Measurements from ENCODE around the gene RAD51B. TPM values are rescaled to one million over a fixed set of nuclear protein-coding genes. Genes with fewer than 3 reads are reported as not detected.

Gene RAD51B
- total and polyA plus RNA-seq, 3 donors from 2014 or later = 5.5 to 22.5 (median 19.1) TPM

DNA sequence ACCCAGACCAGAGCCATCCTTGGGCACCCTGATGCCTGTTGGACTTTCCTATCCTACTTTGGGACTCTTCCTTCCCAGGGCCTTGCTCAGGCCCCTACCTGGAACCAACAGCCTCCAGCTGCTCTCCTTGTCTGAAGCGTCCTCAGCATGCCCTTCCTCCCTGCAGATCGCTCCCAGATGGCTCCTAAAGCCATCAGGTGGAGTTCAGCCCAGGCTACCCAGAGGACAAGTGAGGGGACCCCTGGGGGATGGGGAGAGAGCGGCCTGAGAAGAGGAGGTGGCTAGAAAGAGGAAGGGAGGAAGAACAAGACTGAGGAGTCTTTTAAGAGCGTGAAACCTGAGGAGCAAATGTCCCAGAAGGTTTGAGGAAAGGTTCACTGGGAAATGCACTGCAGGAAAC is 736.7 kb downstream of the RAD51B start:
- intact Hi-C loops (cut with DNase I; ENCODE audit: low total_unique reads) = no loop called here
- Histone ChIP-seq H3K36me3 (ENCODE audit: low read depth, missing control alignments) (no peaks in the 10 kb centered on the region), H3K4me3 (no peak overlapping the region), H3K9me3 (no peaks in the 10 kb centered on the region), H3K27me3 (no peaks in the 10 kb centered on the region), H3K4me1 (peaks cover 38% of the 10 kb centered on the region), H3K27ac (peak overlapping the region; percentile 6 to 90)
- TF ChIP-seq, protein P1, sequence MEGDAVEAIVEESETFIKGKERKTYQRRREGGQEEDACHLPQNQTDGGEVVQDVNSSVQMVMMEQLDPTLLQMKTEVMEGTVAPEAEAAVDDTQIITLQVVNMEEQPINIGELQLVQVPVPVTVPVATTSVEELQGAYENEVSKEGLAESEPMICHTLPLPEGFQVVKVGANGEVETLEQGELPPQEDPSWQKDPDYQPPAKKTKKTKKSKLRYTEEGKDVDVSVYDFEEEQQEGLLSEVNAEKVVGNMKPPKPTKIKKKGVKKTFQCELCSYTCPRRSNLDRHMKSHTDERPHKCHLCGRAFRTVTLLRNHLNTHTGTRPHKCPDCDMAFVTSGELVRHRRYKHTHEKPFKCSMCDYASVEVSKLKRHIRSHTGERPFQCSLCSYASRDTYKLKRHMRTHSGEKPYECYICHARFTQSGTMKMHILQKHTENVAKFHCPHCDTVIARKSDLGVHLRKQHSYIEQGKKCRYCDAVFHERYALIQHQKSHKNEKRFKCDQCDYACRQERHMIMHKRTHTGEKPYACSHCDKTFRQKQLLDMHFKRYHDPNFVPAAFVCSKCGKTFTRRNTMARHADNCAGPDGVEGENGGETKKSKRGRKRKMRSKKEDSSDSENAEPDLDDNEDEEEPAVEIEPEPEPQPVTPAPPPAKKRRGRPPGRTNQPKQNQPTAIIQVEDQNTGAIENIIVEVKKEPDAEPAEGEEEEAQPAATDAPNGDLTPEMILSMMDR (IDR thresholded peaks at IDR 0.05) = no peak
- TF ChIP-seq POLR2A (IDR thresholded peaks at IDR 0.05) = no peak
- 94 to 97% methylated on average over 4 of the region's 4 CpGs for WGBS, 2 donors
- no peak for DNase-seq

DNA sequence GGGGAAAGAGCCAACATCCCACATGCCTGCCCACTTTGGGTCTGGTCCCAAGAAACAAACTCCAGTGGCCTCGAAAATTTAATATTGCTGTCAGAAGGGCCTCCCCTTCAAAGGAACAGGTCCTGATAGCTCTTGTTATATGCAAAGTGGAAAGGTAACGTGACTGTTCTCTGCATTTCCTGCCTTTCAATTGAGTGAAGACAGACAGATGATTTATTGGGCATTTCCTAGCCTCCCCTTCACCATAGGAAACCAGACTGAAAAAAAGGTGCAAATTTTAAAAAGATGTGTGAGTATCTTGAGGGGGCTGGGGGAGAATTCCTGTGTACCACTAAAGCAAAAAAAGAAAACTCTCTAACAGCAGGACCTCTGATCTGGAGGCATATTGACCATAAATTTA is 738.1 kb downstream of the RAD51B start:
- no peak overlapping the region for H3K4me3 ChIP-seq
- WGBS, 2 donors = 71 to 73% methylated on average over 2 of the region's 2 CpGs
- H3K9me3 ChIP-seq = no peaks in the 10 kb centered on the region
- H3K27ac ChIP-seq = no peak overlapping the region
- no peak for DNase-seq
- H3K4me1 ChIP-seq = peaks cover 42% of the 10 kb centered on the region
- H3K36me3 ChIP-seq (ENCODE audit: low read depth, missing control alignments) = no peaks in the 10 kb centered on the region
- intact Hi-C loops (cut with DNase I; ENCODE audit: low total_unique reads) = no loop called here
- TF ChIP-seq, protein P1 (IDR thresholded peaks at IDR 0.05) = no peak
- no peak for TF ChIP-seq POLR2A (IDR thresholded peaks at IDR 0.05)
- H3K27me3 ChIP-seq = no peaks in the 10 kb centered on the region

GRCh38 chr14:68558096-68558495 is 738.5 kb downstream of the RAD51B start:
- Histone ChIP-seq H3K4me1 (peaks cover 42% of the 10 kb centered on the region), H3K27me3 (no peaks in the 10 kb centered on the region), H3K4me3 (no peak overlapping the region), H3K36me3 (ENCODE audit: low read depth, missing control alignments) (no peaks in the 10 kb centered on the region), H3K27ac (no peak overlapping the region), H3K9me3 (no peaks in the 10 kb centered on the region)
- TF ChIP-seq, protein P1 (IDR thresholded peaks at IDR 0.05) = no peak
- TF ChIP-seq POLR2A (IDR thresholded peaks at IDR 0.05) = no peak
- WGBS, 2 donors = 90 to 96% methylated on average over 11 of the region's 11 CpGs
- intact Hi-C loops (cut with DNase I; ENCODE audit: low total_unique reads) = no loop called here
- DNase-seq = no peak

DNA sequence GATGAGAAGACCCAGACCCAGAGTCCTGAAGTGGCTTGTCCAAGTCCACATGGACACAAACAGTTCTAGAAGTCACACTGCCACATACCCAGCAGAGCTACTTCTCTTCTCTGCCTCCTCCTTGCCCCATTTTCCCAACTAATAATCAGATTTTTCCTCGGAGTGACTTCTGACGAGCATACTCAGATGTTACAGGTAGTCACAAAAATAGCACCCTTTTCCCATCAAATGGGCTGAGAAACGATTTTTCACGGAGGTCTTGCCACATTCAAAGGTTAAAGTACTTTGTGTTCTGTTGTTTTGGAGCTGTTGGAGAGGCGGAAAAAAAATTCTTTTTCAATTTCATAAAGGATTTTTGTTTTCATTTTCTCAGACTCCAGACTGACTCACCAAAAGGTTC is 740.4 kb downstream of the RAD51B start:
- no peaks in the 10 kb centered on the region for H3K36me3 ChIP-seq (ENCODE audit: low read depth, missing control alignments)
- H3K27me3 ChIP-seq = no peaks in the 10 kb centered on the region
- no peak overlapping the region for H3K4me3 ChIP-seq
- 56 to 63% methylated on average over 5 of the region's 5 CpGs for WGBS, 2 donors
- intact Hi-C loops (cut with DNase I; ENCODE audit: low total_unique reads) = no loop called here
- no peak for DNase-seq
- no peak for TF ChIP-seq POLR2A (IDR thresholded peaks at IDR 0.05)
- TF ChIP-seq, protein P1 (IDR thresholded peaks at IDR 0.05) = no peak
- peaks cover 45% of the 10 kb centered on the region for H3K4me1 ChIP-seq
- H3K9me3 ChIP-seq = no peaks in the 10 kb centered on the region
- peak overlapping the region; percentile 69 to 86 for H3K27ac ChIP-seq

- Histone ChIP-seq H3K27ac (peak overlapping the region; percentile 74 to 86), H3K9me3 (no peaks in the 10 kb centered on the region), H3K4me3 (no peak overlapping the region), H3K4me1 (peaks cover 53% of the 10 kb centered on the region), H3K36me3 (ENCODE audit: low read depth, missing control alignments) (no peaks in the 10 kb centered on the region), H3K27me3 (no peaks in the 10 kb centered on the region)
- no peak for TF ChIP-seq POLR2A (IDR thresholded peaks at IDR 0.05)
- TF ChIP-seq, protein P1 (IDR thresholded peaks at IDR 0.05) = no peak
- intact Hi-C loops (cut with DNase I; ENCODE audit: low total_unique reads) = no loop called here
- no peak for DNase-seq
- WGBS, 2 donors = 70 to 72% methylated on average over 9 to 10 of the region's 10 CpGs
Measured at GRCh38 chr14:68561531-68562007, 742.0 kb downstream of the RAD51B start.
